ENCODE data around the gene MIEF1.
A peak's percentile ranks its signal among the peaks of the same experiment; 100 is the strongest.
"Not testable (repeated sequence)": the region's sequence is repeated elsewhere in the genome, so short reads cannot be mapped to it uniquely, and the experiment has no call there.

The MIEF1 gene

DNA sequence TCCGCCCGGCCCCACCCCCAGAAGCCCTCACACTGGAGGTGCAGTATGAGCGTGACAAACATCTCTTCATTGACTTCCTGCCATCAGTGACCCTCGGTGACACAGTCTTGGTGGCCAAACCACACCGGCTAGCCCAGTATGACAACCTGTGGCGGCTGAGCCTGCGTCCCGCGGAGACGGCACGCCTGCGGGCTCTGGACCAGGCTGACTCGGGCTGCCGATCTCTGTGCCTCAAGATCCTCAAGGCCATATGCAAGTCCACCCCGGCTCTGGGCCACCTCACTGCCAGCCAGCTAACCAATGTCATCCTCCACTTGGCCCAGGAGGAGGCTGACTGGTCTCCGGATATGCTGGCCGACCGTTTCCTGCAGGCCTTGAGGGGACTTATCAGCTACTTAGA lies 11.7 kb downstream of the MIEF1 start:
- DNase-seq (ENCODE audit: low spot score): no peak

DNA sequence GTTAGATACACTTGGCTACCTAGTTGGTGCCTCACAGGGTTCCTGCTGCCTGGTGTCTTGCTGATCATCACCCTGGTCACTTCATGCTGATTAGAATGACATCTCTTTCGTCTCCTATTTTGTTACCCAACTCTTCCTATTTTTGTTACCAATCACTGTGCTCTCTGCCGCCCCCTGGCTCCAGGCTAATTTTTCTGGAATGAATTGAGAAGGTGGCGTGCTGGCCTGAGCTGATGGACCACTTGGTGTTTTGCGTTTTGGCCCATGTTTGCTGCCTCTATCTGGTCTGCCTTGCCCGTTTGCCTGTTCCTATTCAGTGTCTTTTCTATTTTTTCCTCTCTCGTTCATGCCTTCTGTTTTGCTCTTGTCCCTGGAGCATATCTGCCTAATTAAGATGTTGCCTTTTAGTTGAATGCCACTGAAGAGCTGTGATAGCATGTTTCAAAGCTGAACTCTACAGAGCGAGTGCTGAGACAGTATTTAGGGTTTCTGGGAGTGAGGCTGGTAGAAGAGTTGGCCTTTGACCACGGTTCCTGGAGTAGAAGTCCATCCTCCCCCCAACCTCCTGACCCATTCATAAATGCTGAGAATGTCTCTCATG lies 12.4 kb downstream of the MIEF1 start:
- peak; percentile 51 for DNase-seq (ENCODE audit: low spot score)

DNA sequence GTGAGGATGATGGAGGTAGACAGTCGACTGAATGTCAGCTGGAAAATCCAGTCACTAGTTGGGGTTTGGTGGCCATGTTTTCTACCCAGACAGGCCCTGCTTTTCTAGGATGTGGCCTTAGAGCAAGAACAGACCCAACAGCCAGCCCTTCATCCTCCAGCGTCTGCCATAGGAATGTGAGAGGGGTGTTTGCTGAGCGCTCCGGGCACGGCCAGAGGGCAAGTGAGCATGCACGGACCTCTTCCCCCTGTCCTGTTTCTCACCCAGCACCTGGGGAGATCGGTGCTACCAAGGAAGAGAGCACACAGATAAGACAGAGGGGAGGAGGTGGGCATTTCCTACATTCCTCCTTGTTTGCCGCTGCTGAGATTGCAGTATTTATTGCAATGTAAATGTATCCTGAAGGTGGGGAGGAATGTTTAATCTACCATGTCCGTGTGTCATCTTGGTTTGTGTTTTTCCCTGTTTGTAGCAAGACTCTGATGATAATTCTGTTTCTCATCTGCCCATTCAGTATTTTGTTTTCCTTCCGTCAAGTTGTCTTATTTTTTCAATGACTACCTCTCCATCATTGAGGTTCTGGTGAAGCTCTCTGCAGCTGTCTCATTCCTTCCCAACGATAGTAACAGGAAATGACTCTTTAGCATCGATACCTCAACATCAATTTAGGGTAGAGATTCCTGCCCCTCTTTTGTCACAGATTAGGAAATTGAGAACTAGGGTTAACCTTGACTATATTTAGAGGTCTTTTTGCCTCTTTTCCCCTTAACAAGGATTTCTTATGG lies 13.4 kb downstream of the MIEF1 start:
- DNase-seq (ENCODE audit: low spot score): no peak

DNA sequence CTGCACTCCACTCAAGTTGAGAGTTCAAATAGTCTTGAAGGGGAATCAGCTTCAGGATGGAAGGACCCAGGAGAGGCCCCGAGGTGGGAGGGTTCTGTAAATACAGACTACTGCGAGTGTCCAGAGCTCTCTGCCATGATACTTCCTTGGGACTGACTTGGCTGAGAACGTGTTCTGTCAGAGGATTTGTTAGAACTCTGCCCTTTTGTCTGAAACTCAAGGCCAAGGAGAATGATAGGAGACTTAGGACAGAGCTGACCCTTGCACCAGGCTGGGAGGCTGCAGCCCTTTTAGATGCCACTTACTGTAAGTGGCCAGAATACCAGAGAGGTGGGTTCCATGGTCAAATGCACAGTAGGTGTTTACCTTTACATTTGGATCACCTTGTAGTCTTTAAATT lies 15.4 kb downstream of the MIEF1 start:
- DNase-seq (ENCODE audit: low spot score): no peak

DNA sequence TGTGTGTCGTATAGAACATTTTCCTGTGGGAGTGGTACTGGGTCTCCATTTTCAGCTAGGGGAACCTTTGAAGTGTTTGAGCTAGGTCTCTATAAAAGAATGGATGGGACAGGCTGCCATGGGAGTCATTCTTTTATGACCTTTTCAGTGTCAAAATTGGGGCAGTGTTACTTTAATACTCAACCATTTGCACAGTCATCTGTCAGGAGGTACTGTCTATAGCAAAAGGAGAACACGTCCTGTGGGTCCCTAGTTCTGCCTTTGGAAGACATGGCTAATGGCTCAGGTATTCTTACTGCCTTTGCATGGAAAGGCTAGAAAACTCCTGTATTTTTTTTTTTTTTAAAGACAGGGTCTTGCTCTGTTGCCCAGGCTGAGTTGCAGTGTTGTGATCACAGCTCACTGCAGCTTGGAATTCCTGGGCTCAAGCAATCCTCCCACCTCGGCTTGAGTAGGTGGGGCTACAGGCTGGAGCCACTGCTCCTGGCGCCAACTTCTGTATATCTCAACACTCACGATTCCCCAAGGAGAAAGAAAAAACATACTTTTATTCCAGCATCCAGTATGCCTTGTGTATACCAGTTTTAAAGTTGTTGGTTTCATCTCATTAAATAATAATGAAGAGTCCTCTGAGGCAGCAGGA lies 16.2 kb downstream of the MIEF1 start:
- DNase-seq (ENCODE audit: low spot score): no peak

DNA sequence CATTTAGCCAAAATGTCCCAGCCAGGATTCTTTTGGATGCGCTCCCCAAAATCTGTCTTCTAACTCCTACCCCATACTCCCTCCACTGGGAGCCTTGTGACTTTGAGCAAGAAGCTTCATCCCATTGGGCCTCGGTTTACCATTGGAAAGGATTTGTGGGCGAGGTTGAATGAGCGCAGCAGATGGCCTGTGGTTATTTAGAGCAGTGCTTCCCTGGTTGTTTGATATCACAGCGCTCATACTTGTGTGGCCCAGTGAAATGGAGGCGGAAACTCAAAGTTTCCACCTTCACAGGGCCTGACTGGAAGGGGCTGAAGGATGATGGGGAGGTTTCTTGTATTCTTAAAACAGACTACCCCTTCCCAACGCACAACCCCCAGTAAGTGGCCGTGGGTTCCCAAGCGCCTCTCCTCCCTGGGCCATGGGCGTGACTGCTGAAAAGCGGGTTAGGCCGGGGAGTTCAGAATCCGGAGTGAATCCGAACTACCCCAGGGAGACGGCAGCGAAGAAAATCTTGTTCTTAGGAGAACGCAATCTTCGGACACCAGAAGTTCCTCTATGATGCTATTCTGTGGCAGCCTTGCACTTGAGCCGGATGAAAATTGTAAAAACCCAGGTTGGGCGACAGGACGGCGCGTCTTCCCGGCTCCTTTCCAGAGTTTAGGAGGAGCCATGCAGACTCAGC lies 17.0 kb downstream of the MIEF1 start:
- no peak for DNase-seq (ENCODE audit: low spot score)

DNA sequence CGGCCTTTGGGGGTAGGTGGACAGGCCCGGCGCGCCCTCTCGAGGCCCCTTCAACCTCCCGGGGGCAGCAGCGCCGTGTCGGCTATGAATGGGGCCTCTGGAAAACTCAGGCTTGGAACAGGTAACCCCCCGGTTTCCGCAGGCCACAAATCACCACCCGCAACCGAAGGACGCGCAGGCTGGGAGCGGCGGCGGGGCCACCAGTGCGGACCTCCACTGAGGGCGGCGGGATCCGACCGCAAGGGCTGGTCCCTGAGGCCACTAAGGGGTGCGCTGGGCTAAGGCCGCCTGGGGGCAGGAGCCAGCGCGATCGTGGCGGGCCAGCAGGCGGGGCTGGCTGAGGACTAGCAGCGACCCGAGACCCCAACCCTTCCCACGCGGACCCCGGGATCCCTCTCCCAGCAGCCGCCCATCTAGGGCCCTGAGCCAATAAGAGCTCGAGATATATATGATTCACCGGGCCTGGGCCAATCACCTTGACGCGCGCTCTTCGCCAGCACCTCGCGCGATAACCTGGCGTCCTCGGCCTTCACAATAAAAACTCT lies 17.7 kb downstream of the MIEF1 start:
- peak; percentile 98 for DNase-seq (ENCODE audit: low spot score)

DNA sequence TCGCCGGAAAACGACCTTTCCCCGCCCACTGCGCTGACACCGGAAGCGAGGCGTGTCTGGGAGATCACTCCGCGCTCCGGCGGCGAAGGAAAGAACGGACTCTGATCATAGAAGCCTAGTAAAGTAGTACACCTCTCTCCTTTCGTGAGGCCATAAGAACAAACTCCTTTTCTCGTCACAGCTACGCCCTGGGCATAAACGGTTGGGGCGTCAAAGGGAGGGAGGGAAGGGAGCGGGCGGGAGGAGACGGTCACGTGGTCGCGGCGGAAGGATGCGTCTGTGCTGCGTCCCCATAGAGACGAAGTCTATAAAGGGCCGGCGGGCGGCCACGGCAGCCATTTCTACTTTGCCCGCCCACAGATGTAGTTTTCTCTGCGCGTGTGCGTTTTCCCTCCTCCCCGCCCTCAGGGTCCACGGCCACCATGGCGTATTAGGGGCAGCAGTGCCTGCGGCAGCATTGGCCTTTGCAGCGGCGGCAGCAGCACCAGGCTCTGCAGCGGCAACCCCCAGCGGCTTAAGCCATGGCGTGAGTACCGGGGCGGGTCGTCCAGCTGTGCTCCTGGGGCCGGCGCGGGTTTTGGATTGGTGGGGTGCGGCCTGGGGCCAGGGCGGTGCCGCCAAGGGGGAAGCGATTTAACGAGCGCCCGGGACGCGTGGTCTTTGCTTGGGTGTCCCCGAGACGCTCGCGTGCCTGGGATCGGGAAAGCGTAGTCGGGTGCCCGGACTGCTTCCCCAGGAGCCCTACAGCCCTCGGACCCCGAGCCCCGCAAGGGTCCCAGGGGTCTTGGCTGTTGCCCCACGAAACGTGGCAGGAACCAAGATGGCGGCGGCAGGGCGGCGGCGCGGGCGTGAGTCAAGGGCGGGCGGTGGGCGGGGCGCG lies 18.4 kb downstream of the MIEF1 start, which contains the start of gene ATF4:
TSS of gene ATF4 (plus strand) at position 337 of the 880 bp plus-strand sequence. CDS start 884 bp downstream, outside the sequence.
- peak; percentile 93 for DNase-seq (ENCODE audit: low spot score)

DNA sequence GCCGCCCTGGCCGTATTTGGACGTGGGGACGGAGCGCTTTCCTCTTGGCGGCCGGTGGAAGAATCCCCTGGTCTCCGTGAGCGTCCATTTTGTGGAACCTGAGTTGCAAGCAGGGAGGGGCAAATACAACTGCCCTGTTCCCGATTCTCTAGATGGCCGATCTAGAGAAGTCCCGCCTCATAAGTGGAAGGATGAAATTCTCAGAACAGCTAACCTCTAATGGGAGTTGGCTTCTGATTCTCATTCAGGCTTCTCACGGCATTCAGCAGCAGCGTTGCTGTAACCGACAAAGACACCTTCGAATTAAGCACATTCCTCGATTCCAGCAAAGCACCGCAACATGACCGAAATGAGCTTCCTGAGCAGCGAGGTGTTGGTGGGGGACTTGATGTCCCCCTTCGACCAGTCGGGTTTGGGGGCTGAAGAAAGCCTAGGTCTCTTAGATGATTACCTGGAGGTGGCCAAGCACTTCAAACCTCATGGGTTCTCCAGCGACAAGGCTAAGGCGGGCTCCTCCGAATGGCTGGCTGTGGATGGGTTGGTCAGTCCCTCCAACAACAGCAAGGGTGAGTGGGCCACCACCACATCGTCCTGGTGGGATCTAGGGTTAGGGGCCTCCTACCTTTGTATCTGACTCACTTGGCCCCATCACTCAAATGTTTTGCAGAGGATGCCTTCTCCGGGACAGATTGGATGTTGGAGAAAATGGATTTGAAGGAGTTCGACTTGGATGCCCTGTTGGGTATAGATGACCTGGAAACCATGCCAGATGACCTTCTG lies 19.2 kb downstream of the MIEF1 start:
- DNase-seq (ENCODE audit: low spot score): peak; percentile 72

DNA sequence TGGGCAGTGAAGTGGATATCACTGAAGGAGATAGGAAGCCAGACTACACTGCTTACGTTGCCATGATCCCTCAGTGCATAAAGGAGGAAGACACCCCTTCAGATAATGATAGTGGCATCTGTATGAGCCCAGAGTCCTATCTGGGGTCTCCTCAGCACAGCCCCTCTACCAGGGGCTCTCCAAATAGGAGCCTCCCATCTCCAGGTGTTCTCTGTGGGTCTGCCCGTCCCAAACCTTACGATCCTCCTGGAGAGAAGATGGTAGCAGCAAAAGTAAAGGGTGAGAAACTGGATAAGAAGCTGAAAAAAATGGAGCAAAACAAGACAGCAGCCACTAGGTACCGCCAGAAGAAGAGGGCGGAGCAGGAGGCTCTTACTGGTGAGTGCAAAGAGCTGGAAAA lies 20.0 kb downstream of the MIEF1 start:
- DNase-seq (ENCODE audit: low spot score): not testable (repeated sequence)

DNA sequence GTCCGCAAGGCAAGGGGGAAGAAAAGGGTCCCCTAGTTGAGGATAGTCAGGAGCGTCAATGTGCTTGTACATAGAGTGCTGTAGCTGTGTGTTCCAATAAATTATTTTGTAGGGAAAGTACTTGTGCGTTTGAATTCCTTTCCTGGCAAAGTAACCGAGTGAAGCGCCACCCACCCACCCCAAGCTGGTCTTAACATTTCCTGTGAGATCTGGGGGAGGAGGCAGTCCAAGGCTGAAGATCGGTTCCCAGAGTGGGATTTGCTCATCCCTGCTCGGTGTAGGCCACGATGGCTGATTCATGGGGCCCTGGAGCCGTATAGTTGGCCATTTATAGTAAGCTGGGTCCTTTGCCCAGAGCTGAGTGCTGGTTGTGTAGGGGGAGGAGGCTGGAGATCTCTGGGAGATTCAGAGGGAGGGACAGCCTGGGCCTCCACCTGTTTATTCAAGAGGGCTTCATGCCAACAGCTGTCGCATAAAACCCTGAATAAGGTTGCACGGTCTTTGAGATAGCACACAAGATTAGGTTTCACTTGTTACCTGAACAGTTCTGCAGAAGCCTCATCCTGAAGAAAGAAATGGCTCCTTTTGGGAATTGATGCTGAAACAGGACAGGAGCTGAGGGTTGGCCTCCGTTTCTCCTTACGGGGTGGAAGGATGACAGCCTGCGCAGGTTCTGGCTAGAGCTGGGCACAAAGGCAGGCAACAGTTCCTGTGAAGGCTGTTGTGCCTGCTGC lies 20.6 kb downstream of the MIEF1 start:
- DNase-seq (ENCODE audit: low spot score): peak; percentile 27

DNA sequence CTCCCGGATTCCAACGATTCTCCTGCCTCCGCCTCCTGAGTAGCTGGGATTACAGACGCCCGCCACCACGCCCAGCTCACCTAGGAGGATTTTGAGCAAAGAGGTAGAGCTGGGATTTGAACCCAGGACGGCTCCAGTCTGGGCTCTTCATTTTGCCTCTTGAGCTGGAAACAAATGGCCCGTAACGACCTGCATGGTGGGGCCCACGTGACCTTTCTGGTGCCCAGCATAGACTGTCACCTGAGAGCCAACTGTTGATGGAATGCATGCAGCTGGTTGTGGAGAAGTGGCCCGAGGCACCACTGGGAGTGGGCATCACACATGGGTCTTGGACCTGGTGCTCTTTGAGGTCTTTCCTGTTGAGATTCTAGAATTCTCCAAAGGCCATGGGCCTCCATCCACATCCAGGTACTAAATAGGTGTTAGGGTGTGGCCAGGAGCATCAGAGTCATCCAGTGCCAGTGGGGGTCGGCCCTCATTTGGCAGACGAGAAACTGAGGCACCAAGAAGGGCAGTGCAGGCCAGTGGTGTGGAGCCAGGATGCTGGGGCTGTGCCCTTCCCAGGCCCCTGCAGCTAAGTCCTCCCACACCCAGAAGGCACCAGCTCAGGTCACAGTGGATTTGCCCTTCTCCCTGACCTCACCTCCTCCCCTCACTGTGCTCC lies 22.1 kb downstream of the MIEF1 start:
- no peak for DNase-seq (ENCODE audit: low spot score)

DNA sequence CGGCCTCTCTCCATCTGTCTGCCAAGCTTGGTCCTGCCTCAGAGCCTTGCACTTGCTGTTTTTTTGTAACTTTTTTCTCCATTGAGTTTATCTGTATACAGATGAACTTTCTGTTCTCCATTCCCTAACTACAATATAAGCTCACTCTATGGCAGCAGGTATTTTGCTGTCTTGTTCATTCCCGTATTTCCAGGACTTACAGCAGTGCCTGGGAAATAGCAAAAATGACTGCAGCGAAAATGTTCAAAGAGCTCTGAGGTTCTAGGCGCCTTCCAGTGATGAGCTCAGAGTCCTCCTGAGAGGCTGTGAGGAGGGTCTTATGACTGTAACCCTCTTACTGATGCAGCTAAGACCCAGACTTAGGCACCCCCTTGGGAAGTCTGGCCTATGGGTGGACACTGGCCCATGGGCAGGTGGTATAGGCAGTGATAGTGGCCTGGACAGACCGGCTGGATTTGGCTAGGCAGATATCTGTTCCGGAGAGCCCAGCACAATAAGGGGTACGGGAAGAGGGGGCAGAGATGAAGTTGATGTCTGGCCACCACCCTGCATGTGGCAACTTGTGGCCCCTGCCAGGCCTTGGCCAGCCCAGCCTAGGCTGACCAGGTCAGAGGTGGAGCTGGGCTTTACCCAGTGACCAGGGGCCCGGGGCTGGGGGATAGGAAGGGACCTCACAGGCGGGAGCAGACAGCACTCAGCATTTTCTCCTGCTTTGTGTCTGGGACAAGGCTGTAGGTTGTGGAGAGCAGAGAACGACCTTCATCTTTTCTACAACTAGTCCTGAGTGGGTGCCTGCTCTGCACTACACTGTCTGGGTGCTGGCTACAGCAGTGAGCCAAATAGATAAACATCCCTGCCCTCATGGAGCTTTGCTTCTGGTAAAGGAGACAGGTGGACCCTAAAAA lies 22.9 kb downstream of the MIEF1 start:
- no peak for DNase-seq (ENCODE audit: low spot score)

DNA sequence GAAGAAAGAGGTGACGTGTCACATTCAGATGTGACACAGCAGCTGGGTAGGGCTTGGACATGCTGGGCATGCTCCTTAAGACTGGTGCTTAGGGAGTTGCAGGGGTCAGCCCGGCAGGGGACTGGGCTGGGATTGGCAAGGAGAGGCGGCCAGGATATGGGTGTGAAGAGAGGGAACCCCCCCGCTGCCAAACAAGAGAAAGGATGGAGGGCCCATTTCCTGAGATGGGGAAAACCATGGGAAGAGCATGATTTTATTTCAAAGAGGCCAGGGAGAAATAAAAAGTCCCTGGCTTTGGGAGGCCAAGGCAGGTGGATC lies 23.5 kb downstream of the MIEF1 start:
- DNase-seq (ENCODE audit: low spot score): no peak

DNA sequence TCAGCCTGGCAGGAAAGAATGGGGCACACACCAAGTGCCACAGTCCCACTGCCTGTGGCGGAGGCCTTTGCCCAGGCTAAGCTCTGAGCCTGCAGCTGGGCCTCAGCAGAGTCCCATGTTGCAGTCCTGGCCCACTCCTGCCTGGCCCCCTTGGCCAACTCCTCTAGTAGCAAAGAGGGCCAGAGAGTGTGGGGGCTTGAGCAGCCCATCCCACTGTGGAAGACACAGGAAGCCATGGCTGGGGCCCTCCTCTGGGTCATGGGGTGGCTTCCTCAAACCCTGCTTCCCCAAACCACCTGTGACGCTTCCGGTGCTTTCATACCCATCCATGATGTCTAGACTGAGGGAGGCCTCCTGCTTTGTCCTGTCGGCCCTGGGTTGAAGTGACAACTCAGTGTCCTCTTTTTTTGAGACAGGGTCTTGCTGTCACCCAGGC lies 24.7 kb downstream of the MIEF1 start:
- peak; percentile 22 for DNase-seq (ENCODE audit: low spot score)

DNA sequence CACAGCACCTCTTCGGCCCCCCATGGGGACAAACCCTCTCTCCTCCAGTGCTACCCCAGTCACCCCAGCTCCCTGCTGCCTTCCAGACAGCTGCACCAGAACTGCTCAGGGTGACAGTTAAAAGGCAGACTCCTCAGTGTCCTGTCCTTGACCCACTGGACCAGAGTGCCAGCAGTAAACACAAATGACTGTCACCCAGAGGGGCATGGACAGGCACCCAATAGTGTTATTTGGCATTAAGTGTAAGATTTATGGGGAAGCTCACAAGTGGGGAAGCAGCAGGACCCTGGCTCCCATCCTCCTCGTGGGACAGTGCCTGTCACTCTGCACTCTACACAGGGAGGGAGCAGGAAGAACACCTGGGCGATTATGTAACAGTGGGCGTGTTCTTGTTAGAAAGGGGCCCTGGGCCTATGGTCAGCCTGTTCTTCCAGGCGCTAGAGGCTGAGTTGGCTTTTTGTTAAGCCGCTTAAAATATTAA lies 25.4 kb downstream of the MIEF1 start:
- no peak for DNase-seq (ENCODE audit: low spot score)

DNA sequence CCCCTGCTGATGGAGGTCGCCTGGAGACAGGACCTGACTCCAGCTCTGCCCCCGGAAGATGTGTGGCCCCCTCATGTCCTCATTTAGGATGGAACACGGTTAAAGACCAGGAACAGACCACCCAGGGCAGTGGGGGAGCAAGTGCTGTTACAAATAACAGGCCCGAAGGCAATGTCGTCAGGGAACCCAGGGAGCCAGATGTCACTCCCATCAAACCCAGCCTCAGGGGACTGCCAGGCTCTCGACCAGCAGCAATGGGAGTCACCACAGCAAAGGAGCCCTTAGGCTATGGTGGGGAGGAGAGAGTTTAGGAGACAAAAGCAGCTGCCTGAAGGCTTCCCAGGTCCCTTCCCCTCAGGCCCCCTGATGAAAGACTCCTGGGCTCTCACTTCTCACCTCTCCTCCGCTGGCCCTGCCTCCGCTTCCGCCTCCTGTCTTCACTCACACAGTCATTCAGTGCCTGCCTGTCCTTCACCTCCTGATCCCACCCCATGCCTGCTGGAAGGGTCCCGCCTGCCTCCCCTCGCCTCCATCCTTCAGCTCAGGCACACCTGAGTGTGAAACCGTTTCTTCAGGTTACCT lies 26.1 kb downstream of the MIEF1 start:
- DNase-seq (ENCODE audit: low spot score): no peak
